ENCODE data around the gene L3MBTL4. TPM values are rescaled to one million over a fixed set of nuclear protein-coding genes. Genes with fewer than 3 reads are reported as not detected.
A peak's percentile ranks its signal among the peaks of the same experiment; 100 is the strongest.

The L3MBTL4 gene
- total RNA-seq, 1 donor from 2014 or later, result 16.2 TPM

DNA sequence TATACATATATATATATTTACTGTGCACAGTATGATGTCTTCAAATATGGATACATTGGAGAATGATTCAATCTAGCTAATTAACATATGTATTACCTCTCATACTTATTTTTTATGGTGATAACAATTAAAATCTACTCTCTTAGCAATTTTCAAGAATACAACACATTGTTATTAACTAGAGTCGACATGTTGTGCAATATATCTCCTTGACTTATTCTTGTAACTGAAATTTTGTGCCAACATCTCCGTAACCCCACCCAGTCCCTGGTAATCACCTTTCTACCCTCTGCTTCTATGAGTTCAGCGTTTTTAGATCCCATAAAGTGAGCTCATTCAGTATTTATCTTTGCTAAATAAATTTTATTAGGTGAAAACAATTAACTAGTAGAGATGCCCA lies 303.0 kb downstream of the L3MBTL4 start:
- intact Hi-C loops (cut with DNase I), result no loop called here
- Histone ChIP-seq H3K4me1 (peaks cover 10% of the 10 kb centered on the region), H3K27ac (no peak overlapping the region), H3K4me3 (no peak overlapping the region), H3K9me3 (no peaks in the 10 kb centered on the region), H3K36me3 (no peaks in the 10 kb centered on the region), H3K27me3 (no peaks in the 10 kb centered on the region)
- DNase-seq (no peak), ATAC-seq (no peak)
- TF ChIP-seq, protein P1, sequence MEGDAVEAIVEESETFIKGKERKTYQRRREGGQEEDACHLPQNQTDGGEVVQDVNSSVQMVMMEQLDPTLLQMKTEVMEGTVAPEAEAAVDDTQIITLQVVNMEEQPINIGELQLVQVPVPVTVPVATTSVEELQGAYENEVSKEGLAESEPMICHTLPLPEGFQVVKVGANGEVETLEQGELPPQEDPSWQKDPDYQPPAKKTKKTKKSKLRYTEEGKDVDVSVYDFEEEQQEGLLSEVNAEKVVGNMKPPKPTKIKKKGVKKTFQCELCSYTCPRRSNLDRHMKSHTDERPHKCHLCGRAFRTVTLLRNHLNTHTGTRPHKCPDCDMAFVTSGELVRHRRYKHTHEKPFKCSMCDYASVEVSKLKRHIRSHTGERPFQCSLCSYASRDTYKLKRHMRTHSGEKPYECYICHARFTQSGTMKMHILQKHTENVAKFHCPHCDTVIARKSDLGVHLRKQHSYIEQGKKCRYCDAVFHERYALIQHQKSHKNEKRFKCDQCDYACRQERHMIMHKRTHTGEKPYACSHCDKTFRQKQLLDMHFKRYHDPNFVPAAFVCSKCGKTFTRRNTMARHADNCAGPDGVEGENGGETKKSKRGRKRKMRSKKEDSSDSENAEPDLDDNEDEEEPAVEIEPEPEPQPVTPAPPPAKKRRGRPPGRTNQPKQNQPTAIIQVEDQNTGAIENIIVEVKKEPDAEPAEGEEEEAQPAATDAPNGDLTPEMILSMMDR (IDR thresholded peaks at IDR 0.05), result no peak

DNA sequence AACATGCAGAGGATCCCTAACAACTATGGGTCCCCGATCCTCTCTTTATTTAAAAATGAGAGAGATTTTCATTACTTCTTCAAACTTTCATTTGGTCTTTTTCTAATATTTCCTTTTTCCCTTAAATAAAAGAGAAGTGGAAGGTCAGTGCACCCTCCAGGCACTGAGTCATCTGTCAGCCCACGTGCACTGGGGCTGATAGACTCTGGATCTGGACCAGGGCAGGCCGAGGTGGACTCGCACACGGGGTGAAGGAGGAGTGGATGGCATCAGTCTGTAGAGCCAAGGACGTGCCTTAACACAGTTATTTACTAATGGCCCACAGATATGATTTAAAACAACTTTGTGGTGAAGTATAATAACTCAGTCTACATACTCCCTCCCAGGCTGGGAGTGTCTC lies 305.0 kb downstream of the L3MBTL4 start:
- Histone ChIP-seq H3K36me3 (no peaks in the 10 kb centered on the region), H3K27me3 (no peaks in the 10 kb centered on the region), H3K9me3 (no peaks in the 10 kb centered on the region), H3K4me3 (no peak overlapping the region), H3K4me1 (peaks cover 16% of the 10 kb centered on the region), H3K27ac (no peak overlapping the region)
- TF ChIP-seq, protein P1 (IDR thresholded peaks at IDR 0.05), result no peak
- intact Hi-C loops (cut with DNase I), result no loop called here
- peak; percentile 50 for ATAC-seq
- DNase-seq, result no peak

GRCh38 chr18:6107794-6108193 lies 306.9 kb downstream of the L3MBTL4 start:
- intact Hi-C loops (cut with DNase I), result no loop called here
- Histone ChIP-seq H3K27me3 (no peaks in the 10 kb centered on the region), H3K36me3 (no peaks in the 10 kb centered on the region), H3K4me1 (peaks cover 16% of the 10 kb centered on the region), H3K27ac (no peak overlapping the region), H3K4me3 (no peak overlapping the region), H3K9me3 (no peaks in the 10 kb centered on the region)
- ATAC-seq (peak; percentile 78), DNase-seq (no peak)
- TF ChIP-seq, protein P1 (IDR thresholded peaks at IDR 0.05), result no peak

DNA sequence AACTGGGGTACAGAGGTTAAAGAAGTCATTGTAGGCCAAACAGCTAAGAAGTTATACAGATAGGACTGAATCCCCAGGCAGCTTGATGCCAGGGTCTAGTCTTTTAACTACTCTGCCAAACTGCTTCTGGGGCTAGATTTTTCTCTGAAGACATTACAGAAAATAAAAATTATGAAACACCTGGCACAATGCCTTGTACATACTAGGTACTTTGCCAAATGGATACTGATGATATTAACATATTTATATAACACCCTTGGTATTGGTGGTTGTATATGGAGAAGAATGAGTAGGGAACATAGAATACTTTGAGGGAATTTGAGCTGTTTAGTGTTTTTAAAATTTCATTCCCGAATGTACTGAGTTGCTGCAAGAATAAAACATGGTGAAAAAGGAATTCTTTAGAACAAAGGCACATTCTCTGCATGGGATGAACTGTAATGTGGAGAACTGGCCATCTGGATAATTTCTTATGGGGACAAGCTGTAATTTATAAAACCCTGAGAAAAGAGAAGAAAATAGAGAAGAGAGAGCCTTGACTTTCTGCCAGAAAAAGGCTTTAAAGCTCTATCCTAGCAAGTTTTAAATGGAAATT lies 308.5 kb downstream of the L3MBTL4 start:
- intact Hi-C loops (cut with DNase I), result no loop called here
- no peak for DNase-seq
- TF ChIP-seq, protein P1 (IDR thresholded peaks at IDR 0.05), result no peak
- peaks cover 16% of the 10 kb centered on the region for H3K4me1 ChIP-seq
- no peaks in the 10 kb centered on the region for H3K9me3 ChIP-seq
- no peaks in the 10 kb centered on the region for H3K27me3 ChIP-seq
- no peak overlapping the region for H3K4me3 ChIP-seq
- no peak for ATAC-seq
- no peaks in the 10 kb centered on the region for H3K36me3 ChIP-seq
- H3K27ac ChIP-seq, result no peak overlapping the region

DNA sequence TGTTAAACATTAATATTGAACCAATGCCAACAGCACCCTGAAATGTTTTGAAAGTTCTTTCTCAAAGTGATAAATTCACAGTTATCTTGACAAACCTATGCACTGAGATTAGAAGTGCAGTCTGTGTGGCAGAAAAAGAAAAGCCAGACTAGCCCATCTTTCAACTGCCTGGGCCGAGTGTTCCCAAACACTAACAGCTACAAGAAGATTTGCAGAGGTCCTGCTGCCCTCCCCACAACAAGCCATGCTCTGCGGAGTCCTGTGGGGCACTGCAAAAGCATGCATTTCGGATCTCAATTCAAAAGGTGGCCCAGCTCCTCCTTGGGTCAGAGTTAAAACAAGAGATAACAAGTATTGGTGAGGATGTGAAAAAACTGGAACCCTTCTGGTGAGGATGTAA lies 311.0 kb downstream of the L3MBTL4 start:
- intact Hi-C loops (cut with DNase I), result no loop called here
- H3K36me3 ChIP-seq, result no peaks in the 10 kb centered on the region
- no peak overlapping the region for H3K27ac ChIP-seq

More for the DNA sequence above, 311.0 kb downstream of the L3MBTL4 start:
- DNase-seq, result no peak
- no peaks in the 10 kb centered on the region for H3K9me3 ChIP-seq
- no peaks in the 10 kb centered on the region for H3K27me3 ChIP-seq
- peaks cover 16% of the 10 kb centered on the region for H3K4me1 ChIP-seq
- no peak overlapping the region for H3K4me3 ChIP-seq
- TF ChIP-seq, protein P1 (IDR thresholded peaks at IDR 0.05), result no peak
- no peak for ATAC-seq
